Measurements from ENCODE around the gene RLN3.
A peak's percentile ranks its signal among the peaks of the same experiment; 100 is the strongest.
"Not testable (repeated sequence)": the region's sequence is repeated elsewhere in the genome, so short reads cannot be mapped to it uniquely, and the experiment has no call there.

The RLN3 gene

GRCh38 chr19:13995017-13995728, 32.8 kb upstream of the RLN3 start:
- no peak for DNase-seq (ENCODE audit: low read depth in 2 of 2)

- DNase-seq (ENCODE audit: low read depth in 2 of 2): no peak
Measured at GRCh38 chr19:13995878-13996765, 31.8 kb upstream of the RLN3 start.

- no peak for DNase-seq (ENCODE audit: low read depth in 2 of 2)
Measured at GRCh38 chr19:13996928-13997630, 30.9 kb upstream of the RLN3 start.

GRCh38 chr19:13997631-13997962, 30.4 kb upstream of the RLN3 start:
- DNase-seq (ENCODE audit: low read depth in 2 of 2): no peak

- DNase-seq (ENCODE audit: low read depth in 2 of 2): no peak
Measured at GRCh38 chr19:13998426-13998825, 29.5 kb upstream of the RLN3 start.

- DNase-seq (ENCODE audit: low read depth in 2 of 2): no peak
Measured at GRCh38 chr19:13999085-13999484, 28.9 kb upstream of the RLN3 start.

GRCh38 chr19:14000691-14001375, 27.1 kb upstream of the RLN3 start:
- no peak for DNase-seq (ENCODE audit: low read depth in 2 of 2)

- no peak for DNase-seq (ENCODE audit: low read depth in 2 of 2)
Measured at GRCh38 chr19:14002571-14003250, 25.2 kb upstream of the RLN3 start.

GRCh38 chr19:14003251-14004055, 24.5 kb upstream of the RLN3 start:
- DNase-seq (ENCODE audit: low read depth in 2 of 2): no peak

- no peak for DNase-seq (ENCODE audit: low read depth in 2 of 2)
Measured at GRCh38 chr19:14004619-14005348, 23.2 kb upstream of the RLN3 start.

- DNase-seq (ENCODE audit: low read depth in 2 of 2): peak; percentile 85 to 92
Measured at GRCh38 chr19:14005349-14006084, 22.4 kb upstream of the RLN3 start.

- peak; percentile 99 to 100 for DNase-seq (ENCODE audit: low read depth in 2 of 2)
Measured at GRCh38 chr19:14006085-14006765, 21.7 kb upstream of the RLN3 start, which contains the start of gene RFX1. RFX1 (minus strand) TSS chr19:14006320; CDS start chr19:13993843, 12,477 bp downstream.

- no peak for DNase-seq (ENCODE audit: low read depth in 2 of 2)
Measured at GRCh38 chr19:14006766-14007562, 21.0 kb upstream of the RLN3 start.

- DNase-seq (ENCODE audit: low read depth in 2 of 2): no peak
Measured at GRCh38 chr19:14012378-14012915, 15.5 kb upstream of the RLN3 start.

GRCh38 chr19:14015524-14016035, 12.4 kb upstream of the RLN3 start:
- DNase-seq (ENCODE audit: low read depth in 2 of 2): no peak

GRCh38 chr19:14019100-14019499, 8.8 kb upstream of the RLN3 start:
- DNase-seq (ENCODE audit: low read depth in 2 of 2): no peak

GRCh38 chr19:14019739-14020138, 8.2 kb upstream of the RLN3 start:
- DNase-seq (ENCODE audit: low read depth in 2 of 2): not testable (repeated sequence)

Data from stimulated activated CD8-positive, alpha-beta memory T cell treated with anti-CD3 and anti-CD28 coated beads, Interleukin-7, amount 100 ng/mL, for 1 hour (primary cell).